HEK293 (cell line): ENCODE data around the gene STAM2.

Source experiments
- CTCF ChIA-PET: fragments of 350-600 bp; formaldehyde crosslinking; extraction: SDS; loops from one replicate; lab custom pipeline; 2021; ENCODE audit warnings: antibody characterized with exemption; lab: Yijun Ruan, JAX
- POLR2A ChIA-PET: fragments of 300-600 bp; formaldehyde crosslinking; extraction: SDS; loops from one replicate; lab custom pipeline; 2020; ENCODE audit warnings: antibody characterized with exemption, inconsistent platforms; lab: Yijun Ruan, JAX
- H3K27ac ChIP-seq: fragments of 200-500 bp; sonication (Bioruptor generic); 2 replicates; pipeline ENCODE4 v1.5.1; 2014; ENCODE audit warnings: low read depth, low read length, control low read depth, inconsistent platforms; ENCODE audit errors: extremely low read depth
- H3K36me3 ChIP-seq, 2 experiments: fragments of 200-500 bp in 1 of 2; sonication (Bioruptor generic) in 1 of 2; 1 replicate in 1 of 2; 2 replicates in 1 of 2; pipeline ENCODE4 v1.5.1; 2014 to 2017; ENCODE audit warnings: inconsistent platforms in 2 of 2, low read length in 2 of 2; ENCODE audit not compliant: control insufficient read depth in 2 of 2, insufficient read depth in 1 of 2
- H3K4me1 ChIP-seq: fragments of 200-500 bp; sonication (Bioruptor generic); 2 replicates; pipeline ENCODE4 v1.5.1; 2014; ENCODE audit warnings: mild to moderate bottlenecking, low read length, inconsistent platforms; ENCODE audit not compliant: control insufficient read depth, insufficient read depth
- H3K4me3 ChIP-seq: 2 replicates; pipeline ENCODE4 v1.5.1; 2011; ENCODE audit warnings: low read depth, mild to moderate bottlenecking, control low read depth, low read length, moderate library complexity
- H3K9me3 ChIP-seq: fragments of 200-500 bp; sonication (Bioruptor generic); 2 replicates; pipeline ENCODE4 v1.5.1; 2014; ENCODE audit warnings: low read depth, low read length, inconsistent platforms; ENCODE audit not compliant: control insufficient read depth, insufficient read depth
- BCL11A ChIP-seq: fragments of 450-650 bp; formaldehyde crosslinking; IDR thresholded peaks from 2 replicates; pipeline ENCODE4 v1.5.1; 2016; ENCODE audit warnings: low read depth, missing biosample characterization, missing genetic modification characterization
- HOXA7 ChIP-seq: sonication (generic); formaldehyde crosslinking; IDR thresholded peaks from 2 replicates; pipeline ENCODE4 v1.8.1; 2022; ENCODE audit warnings: missing genetic modification reagents, borderline replicate concordance
- HOXC10 ChIP-seq: sonication (generic); formaldehyde crosslinking; IDR thresholded peaks from 2 replicates; pipeline ENCODE4 v1.8.1; 2023; ENCODE audit warnings: mild to moderate bottlenecking, missing genetic modification reagents
- KLF1 ChIP-seq: fragments of 450-650 bp; formaldehyde crosslinking; IDR thresholded peaks from 2 replicates; pipeline ENCODE4 v1.5.1; 2016; ENCODE audit warnings: missing biosample characterization, missing genetic modification characterization
- KLF9 ChIP-seq: fragments of 450-650 bp; formaldehyde crosslinking; IDR thresholded peaks from 2 replicates; pipeline ENCODE4 v1.5.1; 2016; ENCODE audit warnings: missing biosample characterization, missing genetic modification characterization, low read depth
- SCRT2 ChIP-seq: fragments of 450-650 bp; formaldehyde crosslinking; IDR thresholded peaks from 2 replicates; pipeline ENCODE4 v1.5.1; 2016; ENCODE audit warnings: missing biosample characterization, missing genetic modification characterization
- ZBTB8A ChIP-seq: fragments of 450-650 bp; formaldehyde crosslinking; IDR thresholded peaks from 2 replicates; pipeline ENCODE4 v1.5.1; 2016; ENCODE audit warnings: missing biosample characterization, missing genetic modification characterization
- ZNF112 ChIP-seq: fragments of 450-650 bp; formaldehyde crosslinking; IDR thresholded peaks from 2 replicates; pipeline ENCODE4 v1.5.0; 2017; ENCODE audit warnings: missing biosample characterization, missing genetic modification characterization
- ZNF155 ChIP-seq: fragments of 450-650 bp; formaldehyde crosslinking; IDR thresholded peaks from 2 replicates; pipeline ENCODE4 v1.5.1; 2016; ENCODE audit warnings: missing biosample characterization, missing genetic modification characterization
- ZNF211 ChIP-seq: fragments of 450-650 bp; formaldehyde crosslinking; IDR thresholded peaks from 2 replicates; pipeline ENCODE4 v1.5.1; 2016; ENCODE audit warnings: low read depth, missing biosample characterization, missing genetic modification characterization
- ZNF214 ChIP-seq: fragments of 450-650 bp; formaldehyde crosslinking; IDR thresholded peaks from 2 replicates; pipeline ENCODE4 v1.5.1; 2017; ENCODE audit warnings: missing biosample characterization, mild to moderate bottlenecking, missing genetic modification characterization, borderline replicate concordance
- ZNF311 ChIP-seq: fragments of 450-650 bp; formaldehyde crosslinking; IDR thresholded peaks from 2 replicates; pipeline ENCODE4 v1.5.1; 2017; ENCODE audit warnings: missing biosample characterization, missing genetic modification characterization, borderline replicate concordance
- ZNF335 ChIP-seq: fragments of 450-650 bp; formaldehyde crosslinking; conservative IDR thresholded peaks from 2 replicates; pipeline ENCODE4 v1.5.1; 2016; ENCODE audit warnings: missing biosample characterization, missing genetic modification characterization
- ZNF404 ChIP-seq: fragments of 450-650 bp; formaldehyde crosslinking; IDR thresholded peaks from 2 replicates; pipeline ENCODE4 v1.5.1; 2017; ENCODE audit warnings: missing biosample characterization, missing genetic modification characterization
- ZNF423 ChIP-seq: fragments of 450-650 bp; formaldehyde crosslinking; IDR thresholded peaks from 2 replicates; pipeline ENCODE4 v1.5.1; 2016; ENCODE audit warnings: missing biosample characterization, missing genetic modification characterization
- ZNF433 ChIP-seq: fragments of 450-650 bp; formaldehyde crosslinking; IDR thresholded peaks from 2 replicates; pipeline ENCODE4 v1.5.1; 2016; ENCODE audit warnings: missing biosample characterization, missing genetic modification characterization, low read depth
- ZNF521 ChIP-seq: fragments of 450-650 bp; formaldehyde crosslinking; IDR thresholded peaks from 2 replicates; pipeline ENCODE4 v1.5.1; 2017; ENCODE audit warnings: missing biosample characterization, mild to moderate bottlenecking, missing genetic modification characterization
- ZNF544 ChIP-seq: fragments of 450-650 bp; formaldehyde crosslinking; IDR thresholded peaks from 2 replicates; pipeline ENCODE4 v1.5.0; 2017; ENCODE audit warnings: missing biosample characterization, missing genetic modification characterization
- ZNF549 ChIP-seq: fragments of 450-650 bp; IDR thresholded peaks from 2 replicates; pipeline ENCODE4 v1.5.1; 2018; ENCODE audit warnings: missing biosample characterization, missing genetic modification characterization, mild to moderate bottlenecking, inconsistent platforms, moderate library complexity
- ZNF585B ChIP-seq: fragments of 450-650 bp; formaldehyde crosslinking; IDR thresholded peaks from 2 replicates; pipeline ENCODE4 v1.5.1; 2016; ENCODE audit warnings: missing biosample characterization, missing genetic modification characterization
- ZNF600 ChIP-seq: fragments of 450-650 bp; formaldehyde crosslinking; IDR thresholded peaks from 2 replicates; pipeline ENCODE4 v1.5.1; 2016; ENCODE audit warnings: missing biosample characterization, missing genetic modification characterization
- ZNF626 ChIP-seq: fragments of 450-650 bp; sonication (Bioruptor Pico); formaldehyde crosslinking; IDR thresholded peaks from 2 replicates; pipeline ENCODE4 v1.5.1; 2018; ENCODE audit warnings: missing biosample characterization, missing genetic modification characterization, inconsistent platforms
- ZNF660 ChIP-seq: fragments of 450-650 bp; IDR thresholded peaks from 2 replicates; pipeline ENCODE4 v1.5.1; 2018; ENCODE audit warnings: missing biosample characterization, mild to moderate bottlenecking, missing genetic modification characterization
- ZNF701 ChIP-seq: fragments of 450-650 bp; formaldehyde crosslinking; IDR thresholded peaks from 2 replicates; pipeline ENCODE4 v1.5.1; 2016; ENCODE audit warnings: missing biosample characterization, missing genetic modification characterization
- ZXDB ChIP-seq: fragments of 450-650 bp; formaldehyde crosslinking; IDR thresholded peaks from 2 replicates; pipeline ENCODE4 v1.5.1; 2016; ENCODE audit warnings: missing biosample characterization, missing genetic modification characterization
- TF ChIP-seq, protein P1 (sequence below): fragments of 450-650 bp; formaldehyde crosslinking; IDR thresholded peaks from 2 replicates; pipeline ENCODE4 v1.5.1; 2016; ENCODE audit warnings: missing biosample characterization, missing genetic modification characterization
- TF ChIP-seq, protein P2 (sequence below): fragments of 450-650 bp; formaldehyde crosslinking; IDR thresholded peaks from 2 replicates; pipeline ENCODE4 v1.5.1; 2016; ENCODE audit warnings: missing biosample characterization, missing genetic modification characterization
- TF ChIP-seq, protein P3 (sequence below): fragments of 450-650 bp; formaldehyde crosslinking; IDR thresholded peaks from 2 replicates; pipeline ENCODE4 v1.5.1; 2016; ENCODE audit warnings: missing biosample characterization, missing genetic modification characterization

The STAM2 gene

DNA sequence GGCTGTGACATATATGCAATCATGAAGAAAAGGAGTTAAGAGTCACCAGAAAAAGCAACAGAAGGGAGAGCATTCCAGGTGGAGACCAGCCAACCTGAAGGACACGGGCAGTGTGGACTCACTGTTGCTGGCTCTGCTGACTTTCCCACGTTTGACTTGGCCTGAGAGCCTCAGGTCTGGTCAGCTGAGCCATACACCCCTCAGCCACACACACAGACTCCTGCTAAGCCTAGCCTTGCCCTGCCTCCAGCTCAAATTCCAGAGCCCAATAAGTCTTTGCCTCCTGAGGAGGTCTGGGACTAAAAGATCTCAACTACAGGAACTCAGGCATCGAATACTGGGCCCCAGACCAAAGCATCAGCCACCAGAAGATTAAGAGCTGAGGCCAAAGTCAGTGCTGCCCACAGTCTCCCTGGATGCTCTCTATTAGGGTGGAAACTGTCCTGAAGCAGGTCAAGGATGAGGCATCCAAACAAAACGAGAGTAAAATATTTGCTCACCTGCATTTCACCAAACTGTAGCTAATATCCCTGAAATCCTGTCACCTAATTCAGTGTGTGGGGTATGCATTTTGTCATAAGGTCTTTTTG is 100.0 kb downstream of the STAM2 start:
- Histone ChIP-seq H3K4me3 (no peak overlapping the region), H3K27ac (no peak overlapping the region)
- POLR2A ChIA-PET, result no interaction called here
- TF ChIP-seq ZNF660 (no peak), ZNF626 (tag by site-specific recombination) (no peak), ZNF214 (tag by site-specific recombination) (no peak), HOXA7 (CRISPR knock-in tag) (no peak), ZNF112 (tag by site-specific recombination) (no peak), KLF1 (tag by site-specific recombination) (no peak), ZNF335 (tag by site-specific recombination) (no peak), ZNF600 (no peak), SCRT2 (tag by site-specific recombination) (no peak), ZNF155 (tag by site-specific recombination) (no peak)
- TF ChIP-seq, protein P1, sequence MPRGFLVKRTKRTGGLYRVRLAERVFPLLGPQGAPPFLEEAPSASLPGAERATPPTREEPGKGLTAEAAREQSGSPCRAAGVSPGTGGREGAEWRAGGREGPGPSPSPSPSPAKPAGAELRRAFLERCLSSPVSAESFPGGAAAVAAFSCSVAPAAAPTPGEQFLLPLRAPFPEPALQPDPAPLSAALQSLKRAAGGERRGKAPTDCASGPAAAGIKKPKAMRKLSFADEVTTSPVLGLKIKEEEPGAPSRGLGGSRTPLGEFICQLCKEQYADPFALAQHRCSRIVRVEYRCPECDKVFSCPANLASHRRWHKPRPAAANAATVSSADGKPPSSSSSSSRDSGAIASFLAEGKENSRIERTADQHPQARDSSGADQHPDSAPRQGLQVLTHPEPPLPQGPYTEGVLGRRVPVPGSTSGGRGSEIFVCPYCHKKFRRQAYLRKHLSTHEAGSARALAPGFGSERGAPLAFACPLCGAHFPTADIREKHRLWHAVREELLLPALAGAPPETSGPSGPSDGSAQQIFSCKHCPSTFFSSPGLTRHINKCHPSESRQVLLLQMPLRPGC (tag by site-specific recombination), result no peak
- TF ChIP-seq, all 188 proteins: peak for 0
- no peaks in the 10 kb centered on the region for H3K9me3 ChIP-seq
- CTCF ChIA-PET, result interaction anchor here (2.2 kb wide), 1 partner anchor 50 kb away, joined by 6 read pairs; no protein-coding TSS in a partner anchor
- H3K36me3 ChIP-seq, result peaks cover 0 to 1% of the 10 kb centered on the region in 2 experiments; a peak in 2 of 3 replicates
- no peaks in the 10 kb centered on the region for H3K4me1 ChIP-seq

DNA sequence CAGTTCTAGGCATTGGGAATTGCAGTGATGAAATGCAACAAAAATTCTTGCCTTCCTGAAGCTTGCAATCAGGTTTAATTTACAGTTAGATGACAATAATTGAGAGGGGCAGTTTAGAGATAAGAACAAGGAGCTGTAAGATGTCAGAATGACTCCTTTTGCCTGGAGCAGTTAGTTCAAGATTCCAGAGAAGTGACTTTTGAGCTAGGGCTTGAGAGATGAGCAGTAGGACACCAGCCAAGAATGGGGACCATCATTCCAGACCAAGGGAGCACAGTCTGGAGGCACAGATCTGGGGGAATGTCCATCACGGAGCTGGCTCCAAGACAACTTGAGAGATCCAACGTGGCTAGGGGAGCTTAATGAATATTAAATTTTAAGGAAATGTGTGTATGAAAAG is 103.6 kb downstream of the STAM2 start:
- no peak for TF ChIP-seq HOXA7 (CRISPR knock-in tag)
- no peak for TF ChIP-seq ZNF701 (tag by site-specific recombination)
- TF ChIP-seq ZXDB, result no peak
- no peak for TF ChIP-seq ZBTB8A (tag by site-specific recombination)
- no peak for TF ChIP-seq ZNF549 (tag by site-specific recombination)
- TF ChIP-seq ZNF521 (tag by site-specific recombination), result no peak
- TF ChIP-seq ZNF211 (tag by site-specific recombination), result no peak
- TF ChIP-seq ZNF585B, result no peak
- no peak for TF ChIP-seq ZNF311 (tag by site-specific recombination)
- no peak for TF ChIP-seq KLF9 (tag by site-specific recombination)
- TF ChIP-seq, protein P2, sequence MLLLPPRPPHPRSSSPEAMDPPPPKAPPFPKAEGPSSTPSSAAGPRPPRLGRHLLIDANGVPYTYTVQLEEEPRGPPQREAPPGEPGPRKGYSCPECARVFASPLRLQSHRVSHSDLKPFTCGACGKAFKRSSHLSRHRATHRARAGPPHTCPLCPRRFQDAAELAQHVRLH, result no peak
- Histone ChIP-seq H3K27ac (no peak overlapping the region), H3K4me1 (no peaks in the 10 kb centered on the region), H3K36me3 (no peaks in the 10 kb centered on the region), H3K4me3 (no peak overlapping the region), H3K9me3 (no peaks in the 10 kb centered on the region)
- POLR2A ChIA-PET, result no interaction called here
- CTCF ChIA-PET, result interaction anchor here (1.8 kb wide), 1 partner anchor 23 kb away, joined by 4 read pairs; no protein-coding TSS in a partner anchor

DNA sequence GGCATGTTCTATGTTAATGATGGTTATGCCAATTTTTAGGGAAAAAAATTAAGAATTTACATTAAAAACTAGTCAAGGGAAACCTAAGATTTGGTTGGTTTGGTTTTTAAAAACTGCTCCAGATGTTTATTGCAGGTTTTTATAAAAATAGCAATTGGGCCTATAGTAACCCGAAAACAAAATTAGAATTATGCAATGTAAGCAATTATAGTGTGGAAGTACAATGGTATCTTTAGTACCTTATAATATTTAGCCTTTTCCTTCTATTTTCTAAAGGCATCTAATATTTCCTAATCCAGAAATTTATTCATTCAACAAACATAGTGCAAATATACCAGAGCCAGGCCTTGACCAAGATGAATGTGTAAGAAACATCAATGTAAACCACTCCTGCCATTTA is 104.0 kb downstream of the STAM2 start:
- Histone ChIP-seq H3K27ac (no peak overlapping the region), H3K36me3 (no peaks in the 10 kb centered on the region), H3K9me3 (no peaks in the 10 kb centered on the region), H3K4me3 (no peak overlapping the region), H3K4me1 (no peaks in the 10 kb centered on the region)
- ChIA-PET CTCF (interaction anchor here (1.8 kb wide), 1 partner anchor 23 kb away, joined by 4 read pairs; no protein-coding TSS in a partner anchor), POLR2A (no interaction called here)
- TF ChIP-seq ZNF544, result no peak
- no peak for TF ChIP-seq ZNF423 (tag by site-specific recombination)
- TF ChIP-seq, protein P3, sequence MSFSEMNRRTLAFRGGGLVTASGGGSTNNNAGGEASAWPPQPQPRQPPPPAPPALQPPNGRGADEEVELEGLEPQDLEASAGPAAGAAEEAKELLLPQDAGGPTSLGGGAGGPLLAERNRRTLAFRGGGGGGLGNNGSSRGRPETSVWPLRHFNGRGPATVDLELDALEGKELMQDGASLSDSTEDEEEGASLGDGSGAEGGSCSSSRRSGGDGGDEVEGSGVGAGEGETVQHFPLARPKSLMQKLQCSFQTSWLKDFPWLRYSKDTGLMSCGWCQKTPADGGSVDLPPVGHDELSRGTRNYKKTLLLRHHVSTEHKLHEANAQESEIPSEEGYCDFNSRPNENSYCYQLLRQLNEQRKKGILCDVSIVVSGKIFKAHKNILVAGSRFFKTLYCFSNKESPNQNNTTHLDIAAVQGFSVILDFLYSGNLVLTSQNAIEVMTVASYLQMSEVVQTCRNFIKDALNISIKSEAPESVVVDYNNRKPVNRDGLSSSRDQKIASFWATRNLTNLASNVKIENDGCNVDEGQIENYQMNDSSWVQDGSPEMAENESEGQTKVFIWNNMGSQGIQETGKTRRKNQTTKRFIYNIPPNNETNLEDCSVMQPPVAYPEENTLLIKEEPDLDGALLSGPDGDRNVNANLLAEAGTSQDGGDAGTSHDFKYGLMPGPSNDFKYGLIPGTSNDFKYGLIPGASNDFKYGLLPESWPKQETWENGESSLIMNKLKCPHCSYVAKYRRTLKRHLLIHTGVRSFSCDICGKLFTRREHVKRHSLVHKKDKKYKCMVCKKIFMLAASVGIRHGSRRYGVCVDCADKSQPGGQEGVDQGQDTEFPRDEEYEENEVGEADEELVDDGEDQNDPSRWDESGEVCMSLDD, result no peak
- no peak for TF ChIP-seq HOXC10 (CRISPR knock-in tag)
- TF ChIP-seq, protein P1 (tag by site-specific recombination), result no peak
- TF ChIP-seq ZNF404, result no peak
- no peak for TF ChIP-seq ZNF433 (tag by site-specific recombination)
- no peak for TF ChIP-seq BCL11A (tag by site-specific recombination)
